Measurements from ENCODE around the gene CEMIP. TPM values are rescaled to one million over a fixed set of nuclear protein-coding genes. Genes with fewer than 3 reads are reported as not detected.

CEMIP gene
- total RNA-seq, 3 donors from 2014 or later, result under 0.01 to 0.66 (median 0.59) TPM

GRCh38 chr15:80990955-80991354 is 211.8 kb downstream of the CEMIP start:
- TF ChIP-seq CTCF (IDR thresholded peaks at IDR 0.05), result no peak
- no peak for TF ChIP-seq POLR2A (IDR thresholded peaks at IDR 0.05)
- no peak for TF ChIP-seq POLR2AphosphoS5 (IDR thresholded peaks at IDR 0.05)
- no peaks in the 10 kb centered on the region for H3K27me3 ChIP-seq
- H3K4me3 ChIP-seq, result no peak overlapping the region
- H3K9me3 ChIP-seq, result no peaks in the 10 kb centered on the region
- H3K27ac ChIP-seq, result peak overlapping the region; percentile 56 to 72
- H3K36me3 ChIP-seq, result no peaks in the 10 kb centered on the region
- intact Hi-C loops (cut with DNase I; ENCODE audit: low total_unique reads), result no loop called here
- DNase-seq (ENCODE audit: low spot score in 2 of 2), result no peak
- H3K4me1 ChIP-seq, result peaks cover 0 to 5% of the 10 kb centered on the region in 2 donors

GRCh38 chr15:80991421-80991820 is 212.3 kb downstream of the CEMIP start:
- Histone ChIP-seq H3K4me1 (peaks cover 0 to 5% of the 10 kb centered on the region in 2 donors), H3K36me3 (no peaks in the 10 kb centered on the region), H3K27ac (peak overlapping the region; percentile 56 to 72), H3K4me3 (no peak overlapping the region), H3K9me3 (no peaks in the 10 kb centered on the region), H3K27me3 (no peaks in the 10 kb centered on the region)
- DNase-seq (ENCODE audit: low spot score in 2 of 2), result no peak
- intact Hi-C loops (cut with DNase I; ENCODE audit: low total_unique reads), result no loop called here
- TF ChIP-seq CTCF (IDR thresholded peaks at IDR 0.05) (no peak), POLR2AphosphoS5 (IDR thresholded peaks at IDR 0.05) (peak in 2 of 3 donors; percentile 20 to 52)

- H3K27ac ChIP-seq, result peak overlapping the region; percentile 26 to 56
- H3K36me3 ChIP-seq, result no peaks in the 10 kb centered on the region
- TF ChIP-seq CTCF (IDR thresholded peaks at IDR 0.05), result no peak
- TF ChIP-seq POLR2AphosphoS5 (IDR thresholded peaks at IDR 0.05), result no peak
- no peak for TF ChIP-seq POLR2A (IDR thresholded peaks at IDR 0.05)
- H3K4me3 ChIP-seq, result no peak overlapping the region
- no peak for DNase-seq (ENCODE audit: low spot score in 2 of 2)
- peaks cover 0 to 5% of the 10 kb centered on the region in 2 donors for H3K4me1 ChIP-seq
- no peaks in the 10 kb centered on the region for H3K9me3 ChIP-seq
- intact Hi-C loops (cut with DNase I; ENCODE audit: low total_unique reads), result no loop called here
- H3K27me3 ChIP-seq, result no peaks in the 10 kb centered on the region
Observed at GRCh38 chr15:80992006-80992405, 212.8 kb downstream of the CEMIP start.

GRCh38 chr15:80992441-80992840 is 213.3 kb downstream of the CEMIP start:
- H3K4me3 ChIP-seq, result no peak overlapping the region
- no peaks in the 10 kb centered on the region for H3K27me3 ChIP-seq
- intact Hi-C loops (cut with DNase I; ENCODE audit: low total_unique reads), result no loop called here
- no peaks in the 10 kb centered on the region for H3K36me3 ChIP-seq
- H3K27ac ChIP-seq, result peak overlapping the region in 1 of 2 donors; percentile 56
- peaks cover 0 to 5% of the 10 kb centered on the region in 2 donors for H3K4me1 ChIP-seq
- no peak for DNase-seq (ENCODE audit: low spot score in 2 of 2)
- TF ChIP-seq CTCF (IDR thresholded peaks at IDR 0.05), result no peak
- no peak for TF ChIP-seq POLR2AphosphoS5 (IDR thresholded peaks at IDR 0.05)
- TF ChIP-seq POLR2A (IDR thresholded peaks at IDR 0.05), result no peak
- H3K9me3 ChIP-seq, result no peaks in the 10 kb centered on the region

- no peak for DNase-seq (ENCODE audit: low spot score in 2 of 2)
- intact Hi-C loops (cut with DNase I; ENCODE audit: low total_unique reads), result no loop called here
- TF ChIP-seq POLR2A (IDR thresholded peaks at IDR 0.05) (no peak), CTCF (IDR thresholded peaks at IDR 0.05) (peak in 1 of 3 donors; percentile 15)
Observed at GRCh38 chr15:80996247-80996646, 217.1 kb downstream of the CEMIP start.

More at GRCh38 chr15:80996247-80996646, 217.1 kb downstream of the CEMIP start:
- no peak overlapping the region for H3K4me3 ChIP-seq
- H3K36me3 ChIP-seq, result no peaks in the 10 kb centered on the region
- H3K9me3 ChIP-seq, result no peaks in the 10 kb centered on the region
- H3K27me3 ChIP-seq, result no peaks in the 10 kb centered on the region
- H3K4me1 ChIP-seq, result no peaks in the 10 kb centered on the region
- H3K27ac ChIP-seq, result no peak overlapping the region

All from breast epithelium (tissue), 4 donors.